C4-2B (cell line): ENCODE results near the gene PREX1.
A peak's percentile ranks its signal among the peaks of the same experiment; 100 is the strongest.
"Not testable (repeated sequence)": the region's sequence is repeated elsewhere in the genome, so short reads cannot be mapped to it uniquely, and the experiment has no call there.

Source experiments
- H3K27ac ChIP-seq: fragments of 450-650 bp; 2 replicates; pipeline ENCODE4 v1.5.1; 2017
- CTCF ChIP-seq: fragments of 450-650 bp; conservative IDR thresholded peaks from 2 replicates; pipeline ENCODE4 v1.5.1; 2017; ENCODE audit warnings: mild to moderate bottlenecking
- ZFX ChIP-seq: fragments of 450-650 bp; IDR thresholded peaks from 2 replicates; pipeline ENCODE4 v1.6.1; 2017

Gene PREX1

GRCh38 chr20:48813930-48814546 lies 13.8 kb downstream of the PREX1 start:
- no peak for TF ChIP-seq CTCF
- no peak for TF ChIP-seq ZFX

GRCh38 chr20:48813446-48813747 lies 14.4 kb downstream of the PREX1 start:
- TF ChIP-seq ZFX (no peak), CTCF (no peak)
- H3K27ac ChIP-seq, result no peak overlapping the region

More at GRCh38 chr20:48813930-48814546, 13.8 kb downstream of the PREX1 start:
- no peak overlapping the region for H3K27ac ChIP-seq

GRCh38 chr20:48812600-48813445 lies 15.0 kb downstream of the PREX1 start:
- TF ChIP-seq ZFX (no peak), CTCF (no peak)
- peak overlapping the region; percentile 20 for H3K27ac ChIP-seq

GRCh38 chr20:48812114-48812513 lies 15.7 kb downstream of the PREX1 start:
- not testable (repeated sequence) for H3K27ac ChIP-seq

GRCh38 chr20:48809673-48810072 lies 18.1 kb downstream of the PREX1 start:
- H3K27ac ChIP-seq, result no peak overlapping the region

GRCh38 chr20:48808382-48809034 lies 19.3 kb downstream of the PREX1 start:
- no peak for TF ChIP-seq CTCF
- TF ChIP-seq ZFX, result no peak
- no peak overlapping the region for H3K27ac ChIP-seq

More at GRCh38 chr20:48809673-48810072, 18.1 kb downstream of the PREX1 start:
- TF ChIP-seq ZFX (no peak), CTCF (no peak)

GRCh38 chr20:48807586-48808381 lies 20.0 kb downstream of the PREX1 start:
- no peak overlapping the region for H3K27ac ChIP-seq
- TF ChIP-seq ZFX, result no peak
- TF ChIP-seq CTCF, result no peak
